ENCODE data around the gene STXBP6. TPM values are rescaled to one million over a fixed set of nuclear protein-coding genes. Genes with fewer than 3 reads are reported as not detected.

Gene STXBP6
- polyA plus RNA-seq, 1 donor (not counting 4 experiments of a cell fraction or from before 2014, with no cell fraction given), result 1.4 TPM

DNA sequence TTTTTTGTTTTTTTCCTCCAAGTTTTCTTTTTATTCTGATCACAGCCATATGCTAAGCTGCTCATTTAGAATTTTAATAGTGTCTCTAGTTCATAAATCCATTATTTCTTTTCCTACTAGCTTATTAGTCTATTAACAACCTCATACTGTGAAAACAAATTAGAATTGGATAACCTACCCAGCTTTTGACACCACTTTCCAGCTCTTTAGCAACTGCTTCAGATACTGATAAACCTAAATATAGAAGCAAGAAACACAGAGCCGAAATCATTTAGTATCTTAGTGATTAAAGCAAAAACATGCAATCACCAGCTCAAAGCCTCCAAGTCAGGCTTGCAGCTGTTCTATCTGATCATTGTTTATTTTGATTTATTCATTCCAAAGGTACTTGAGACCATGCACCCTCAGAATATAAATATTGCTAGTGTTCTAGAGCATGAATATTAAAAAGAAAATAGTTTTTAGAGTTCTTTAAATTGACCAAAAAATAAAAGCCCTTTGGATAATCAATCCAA, 121.5 kb downstream of the STXBP6 start:
- dilution Hi-C loops (cut with MboI; ENCODE audit: extremely low pct_ligation_motif_present, low sequenced_read_pairs), result no loop called here

DNA sequence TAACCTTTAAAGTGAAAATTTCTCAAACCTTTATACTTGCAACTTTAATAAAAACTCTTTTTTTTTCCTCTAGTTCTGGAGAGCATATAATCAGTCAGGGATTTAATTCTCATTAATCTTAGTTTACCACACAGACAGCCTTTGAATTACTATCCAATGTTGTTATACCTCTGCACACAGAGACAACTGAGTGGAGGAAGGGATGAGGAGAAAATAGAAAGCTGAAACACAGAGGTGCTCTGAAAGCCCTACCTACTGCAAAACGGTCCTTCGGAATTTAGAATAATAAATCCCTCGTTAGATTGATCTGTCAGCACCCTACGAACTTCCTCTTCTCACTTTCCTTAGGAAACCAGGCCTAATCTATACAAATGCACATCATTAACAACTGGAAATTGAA, 122.1 kb downstream of the STXBP6 start:
- no peak for DNase-seq (ENCODE audit: low read depth, low spot score)
- Histone ChIP-seq H3K36me3 (ENCODE audit: control insufficient read depth in 2 of 2, extremely low read depth in 1 of 2, insufficient read depth in 2 of 2, low read length in 2 of 2) (no peaks in the 10 kb centered on the region), H3K9ac (ENCODE audit: control insufficient read depth, extremely low read depth, insufficient read depth, low read length) (no peak overlapping the region), H3K27ac (ENCODE audit: control insufficient read depth, insufficient read depth, low read length) (no peak overlapping the region), H3K4me2 (ENCODE audit: control insufficient read depth, extremely low read depth, insufficient read depth, low read depth, low read length) (no peak overlapping the region), H3K27me3 (ENCODE audit: control insufficient read depth, extremely low read depth, insufficient read depth, low read length) (no peaks in the 10 kb centered on the region), H3K9me1 (ENCODE audit: control insufficient read depth, extremely low read depth, insufficient read depth, low read length) (no peaks in the 10 kb centered on the region), H2AFZ (ENCODE audit: control insufficient read depth, low read length) (no peak overlapping the region), H4K20me1 (ENCODE audit: control insufficient read depth, extremely low read depth, insufficient read depth, low read length) (no peaks in the 10 kb centered on the region), H3K79me2 (ENCODE audit: control insufficient read depth, insufficient read depth, low read length) (no peaks in the 10 kb centered on the region), H3K4me1 (ENCODE audit: control insufficient read depth, extremely low read depth, insufficient read depth, low read length) (no peaks in the 10 kb centered on the region), H3K4me3 (ENCODE audit: control insufficient read depth in 2 of 3, extremely low read depth in 1 of 3, insufficient read depth in 2 of 3, low read depth in 1 of 3, low read length in 3 of 3) (no peak overlapping the region), H3K9me3 (ENCODE audit: control insufficient read depth, low read depth, low read length) (no peaks in the 10 kb centered on the region)
- FAIRE-seq, result no peak
- TF ChIP-seq, protein P1, sequence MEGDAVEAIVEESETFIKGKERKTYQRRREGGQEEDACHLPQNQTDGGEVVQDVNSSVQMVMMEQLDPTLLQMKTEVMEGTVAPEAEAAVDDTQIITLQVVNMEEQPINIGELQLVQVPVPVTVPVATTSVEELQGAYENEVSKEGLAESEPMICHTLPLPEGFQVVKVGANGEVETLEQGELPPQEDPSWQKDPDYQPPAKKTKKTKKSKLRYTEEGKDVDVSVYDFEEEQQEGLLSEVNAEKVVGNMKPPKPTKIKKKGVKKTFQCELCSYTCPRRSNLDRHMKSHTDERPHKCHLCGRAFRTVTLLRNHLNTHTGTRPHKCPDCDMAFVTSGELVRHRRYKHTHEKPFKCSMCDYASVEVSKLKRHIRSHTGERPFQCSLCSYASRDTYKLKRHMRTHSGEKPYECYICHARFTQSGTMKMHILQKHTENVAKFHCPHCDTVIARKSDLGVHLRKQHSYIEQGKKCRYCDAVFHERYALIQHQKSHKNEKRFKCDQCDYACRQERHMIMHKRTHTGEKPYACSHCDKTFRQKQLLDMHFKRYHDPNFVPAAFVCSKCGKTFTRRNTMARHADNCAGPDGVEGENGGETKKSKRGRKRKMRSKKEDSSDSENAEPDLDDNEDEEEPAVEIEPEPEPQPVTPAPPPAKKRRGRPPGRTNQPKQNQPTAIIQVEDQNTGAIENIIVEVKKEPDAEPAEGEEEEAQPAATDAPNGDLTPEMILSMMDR (optimal IDR thresholded peaks at IDR 0.05 in 1 of 3, IDR thresholded peaks at IDR 0.05 in 1 of 3, conservative IDR thresholded peaks at IDR 0.05 in 1 of 3; ENCODE audit: extremely low read depth in 1 of 3, insufficient read depth in 2 of 3, low read length in 3 of 3), result no peak
- no peak for TF ChIP-seq EZH2 (IDR thresholded peaks at IDR 0.05; ENCODE audit: low read length)
- dilution Hi-C loops (cut with MboI; ENCODE audit: extremely low pct_ligation_motif_present, low sequenced_read_pairs), result no loop called here

More for the DNA sequence above, 121.5 kb downstream of the STXBP6 start:
- H2AFZ ChIP-seq (ENCODE audit: control insufficient read depth, low read length), result no peak overlapping the region
- no peak overlapping the region for H3K9ac ChIP-seq (ENCODE audit: control insufficient read depth, extremely low read depth, insufficient read depth, low read length)
- no peak overlapping the region for H3K27ac ChIP-seq (ENCODE audit: control insufficient read depth, insufficient read depth, low read length)
- H3K27me3 ChIP-seq (ENCODE audit: control insufficient read depth, extremely low read depth, insufficient read depth, low read length), result no peaks in the 10 kb centered on the region
- no peaks in the 10 kb centered on the region for H3K36me3 ChIP-seq (ENCODE audit: control insufficient read depth in 2 of 2, extremely low read depth in 1 of 2, insufficient read depth in 2 of 2, low read length in 2 of 2)
- H3K9me1 ChIP-seq (ENCODE audit: control insufficient read depth, extremely low read depth, insufficient read depth, low read length), result no peaks in the 10 kb centered on the region
- TF ChIP-seq, protein P1 (optimal IDR thresholded peaks at IDR 0.05 in 1 of 3, IDR thresholded peaks at IDR 0.05 in 1 of 3, conservative IDR thresholded peaks at IDR 0.05 in 1 of 3; ENCODE audit: extremely low read depth in 1 of 3, insufficient read depth in 2 of 3, low read length in 3 of 3), result no peak
- no peak for TF ChIP-seq EZH2 (IDR thresholded peaks at IDR 0.05; ENCODE audit: low read length)
- H3K4me2 ChIP-seq (ENCODE audit: control insufficient read depth, extremely low read depth, insufficient read depth, low read depth, low read length), result no peak overlapping the region
- H3K4me1 ChIP-seq (ENCODE audit: control insufficient read depth, extremely low read depth, insufficient read depth, low read length), result no peaks in the 10 kb centered on the region
- FAIRE-seq (no peak), DNase-seq (ENCODE audit: low read depth, low spot score) (no peak)
- no peaks in the 10 kb centered on the region for H4K20me1 ChIP-seq (ENCODE audit: control insufficient read depth, extremely low read depth, insufficient read depth, low read length)
- H3K79me2 ChIP-seq (ENCODE audit: control insufficient read depth, insufficient read depth, low read length), result no peaks in the 10 kb centered on the region
- H3K9me3 ChIP-seq (ENCODE audit: control insufficient read depth, low read depth, low read length), result no peaks in the 10 kb centered on the region
- H3K4me3 ChIP-seq (ENCODE audit: control insufficient read depth in 2 of 3, extremely low read depth in 1 of 3, insufficient read depth in 2 of 3, low read depth in 1 of 3, low read length in 3 of 3), result no peak overlapping the region
